Mesendoderm (in vitro differentiated cells): ENCODE measurements around the gene ABL1.

Source experiments
- DNase-seq: peaks from one replicate; pipeline ENCODE4 v3.0.0; 2013
- H2AK5ac ChIP-seq: 2 replicates; pipeline ENCODE4 v1.6.1; 2013; ENCODE audit warnings: low read length, inconsistent platforms
- H2BK120ac ChIP-seq: 2 replicates; pipeline ENCODE4 v1.6.1; 2013; ENCODE audit warnings: low read depth, mild to moderate bottlenecking, low read length, moderate library complexity, mixed read lengths
- H2BK15ac ChIP-seq: replicated peaks from 2 replicates; pipeline ENCODE4 v1.6.1; 2013; ENCODE audit warnings: low read depth, mild to moderate bottlenecking, moderate library complexity
- H2BK5ac ChIP-seq: 2 replicates; pipeline ENCODE4 v1.6.1; 2013; ENCODE audit warnings: low read length, inconsistent platforms
- H3K18ac ChIP-seq: 2 replicates; pipeline ENCODE4 v1.6.1; 2013; ENCODE audit warnings: mild to moderate bottlenecking, low read length, mixed read lengths
- H3K23ac ChIP-seq: one replicate; pipeline ENCODE4 v1.6.1; 2013; ENCODE audit warnings: low read length
- H3K27ac ChIP-seq: 2 replicates; pipeline ENCODE4 v1.5.1; 2013; ENCODE audit warnings: low read depth, mild to moderate bottlenecking, inconsistent platforms, low read length, moderate library complexity
- H3K27me3 ChIP-seq: 2 replicates; pipeline ENCODE4 v1.6.1; 2013; ENCODE audit warnings: low read length, control low read depth, mild to moderate bottlenecking, inconsistent platforms; ENCODE audit not compliant: insufficient read depth, poor library complexity
- H3K36me3 ChIP-seq: 2 replicates; pipeline ENCODE4 v1.6.1; 2013; ENCODE audit warnings: low read length, inconsistent platforms; ENCODE audit not compliant: control insufficient read depth, insufficient read depth
- H3K4ac ChIP-seq: one replicate; pipeline ENCODE4 v1.6.1; 2013; ENCODE audit warnings: low read depth, mild to moderate bottlenecking, low read length, moderate library complexity
- H3K4me1 ChIP-seq: 2 replicates; pipeline ENCODE4 v1.6.1; 2013; ENCODE audit warnings: low read depth, low read length, inconsistent platforms; ENCODE audit not compliant: control insufficient read depth
- H3K4me2 ChIP-seq: 2 replicates; pipeline ENCODE4 v1.6.1; 2013; ENCODE audit warnings: low read length
- H3K4me3 ChIP-seq: 2 replicates; pipeline ENCODE4 v1.5.1; 2013; ENCODE audit warnings: mild to moderate bottlenecking, low read length
- H3K56ac ChIP-seq: one replicate; pipeline ENCODE4 v1.6.1; 2013; ENCODE audit warnings: low read length
- H3K79me1 ChIP-seq: 2 replicates; pipeline ENCODE4 v1.6.1; 2013; ENCODE audit warnings: low read length, inconsistent platforms
- H3K79me2 ChIP-seq: 2 replicates; pipeline ENCODE4 v1.6.1; 2013; ENCODE audit warnings: mild to moderate bottlenecking, low read length; ENCODE audit not compliant: control insufficient read depth, insufficient read depth
- H3K9ac ChIP-seq: 2 replicates; pipeline ENCODE4 v1.6.1; 2013; ENCODE audit warnings: low read length, inconsistent platforms
- H4K5ac ChIP-seq: one replicate; pipeline ENCODE4 v1.6.1; 2013; ENCODE audit warnings: low read length
- H4K8ac ChIP-seq: one replicate; pipeline ENCODE4 v1.6.1; 2013; ENCODE audit warnings: low read depth, mild to moderate bottlenecking, control low read depth, low read length, moderate library complexity
- WGBS: extraction: QIAGEN DNeasy Blood & Tissue Kit; methylation state at CpG from one replicate; pipeline ENCODE4 v1.1.7; 2013; ENCODE audit warnings: low lambda C conversion rate, missing lambda C conversion rate; ENCODE audit not compliant: insufficient coverage; ENCODE audit errors: extremely low coverage; 5-methylcytosine and 5-hydroxymethylcytosine counted together

Gene ABL1

GRCh38 chr9:130829762-130830161, 5.3 kb upstream of the ABL1 start:
- Histone ChIP-seq H3K27me3 (no peaks in the 10 kb centered on the region), H3K18ac (no peak overlapping the region), H3K36me3 (no peaks in the 10 kb centered on the region), H3K27ac (no peak overlapping the region), H2AK5ac (no peak overlapping the region), H3K4me2 (no peak overlapping the region), H2BK5ac (no peak overlapping the region), H3K23ac (no peak overlapping the region), H3K56ac (no peak overlapping the region), H2BK15ac (no peak overlapping the region), H3K79me2 (peaks cover 11% of the 10 kb centered on the region), H3K4ac (no peak overlapping the region), H3K9ac (no peak overlapping the region), H3K79me1 (peaks cover 10% of the 10 kb centered on the region), H4K5ac (no peak overlapping the region), H4K8ac (no peak overlapping the region), H3K4me1 (peaks cover under 1% of the 10 kb centered on the region), H2BK120ac (no peak overlapping the region), H3K4me3 (no peak overlapping the region)
- DNase-seq, result no peak
- WGBS, result no CpG with 5 or more reads among the region's 1 CpG

GRCh38 chr9:130830231-130830760, 4.8 kb upstream of the ABL1 start:
- WGBS, result no CpG with 5 or more reads among the region's 3 CpGs
- H3K36me3 ChIP-seq, result no peaks in the 10 kb centered on the region
- no peak overlapping the region for H3K23ac ChIP-seq
- peaks cover 11% of the 10 kb centered on the region for H3K79me2 ChIP-seq
- H3K4me3 ChIP-seq, result no peak overlapping the region
- no peak overlapping the region for H2BK15ac ChIP-seq
- H3K79me1 ChIP-seq, result peaks cover 10% of the 10 kb centered on the region
- H4K5ac ChIP-seq, result no peak overlapping the region
- no peak overlapping the region for H2BK120ac ChIP-seq
- no peak overlapping the region for H4K8ac ChIP-seq
- H3K4ac ChIP-seq, result no peak overlapping the region
- H3K27me3 ChIP-seq, result no peaks in the 10 kb centered on the region
- no peak overlapping the region for H3K9ac ChIP-seq
- H3K4me1 ChIP-seq, result no peaks in the 10 kb centered on the region
- H2AK5ac ChIP-seq, result no peak overlapping the region
- H3K18ac ChIP-seq, result no peak overlapping the region
- no peak for DNase-seq
- no peak overlapping the region for H3K56ac ChIP-seq
- H3K4me2 ChIP-seq, result no peak overlapping the region
- no peak overlapping the region for H2BK5ac ChIP-seq
- no peak overlapping the region for H3K27ac ChIP-seq

GRCh38 chr9:130831077-130831476, 4.0 kb upstream of the ABL1 start:
- Histone ChIP-seq H2BK15ac (no peak overlapping the region), H2BK120ac (no peak overlapping the region), H3K27me3 (no peaks in the 10 kb centered on the region)

GRCh38 chr9:130833031-130833990, 1.7 kb upstream of the ABL1 start:
- H4K5ac ChIP-seq, result peak overlapping the region; percentile 50
- H3K79me1 ChIP-seq, result peaks cover 12% of the 10 kb centered on the region
- no peak overlapping the region for H2BK15ac ChIP-seq
- peak overlapping the region; percentile 22 for H3K9ac ChIP-seq
- no peak overlapping the region for H3K23ac ChIP-seq
- H3K4ac ChIP-seq, result no peak overlapping the region
- no peak overlapping the region for H3K27ac ChIP-seq
- H3K27me3 ChIP-seq, result no peaks in the 10 kb centered on the region
- no peak overlapping the region for H3K4me2 ChIP-seq
- H3K56ac ChIP-seq, result no peak overlapping the region
- no peak overlapping the region for H3K18ac ChIP-seq
- no peaks in the 10 kb centered on the region for H3K36me3 ChIP-seq
- peaks cover 28% of the 10 kb centered on the region for H3K79me2 ChIP-seq
- DNase-seq, result no peak
- no peak overlapping the region for H4K8ac ChIP-seq
- no CpG with 5 or more reads among the region's 8 CpGs for WGBS
- H2BK5ac ChIP-seq, result no peak overlapping the region
- no peak overlapping the region for H2AK5ac ChIP-seq
- peaks cover 5% of the 10 kb centered on the region for H3K4me1 ChIP-seq
- H3K4me3 ChIP-seq, result no peak overlapping the region
- no peak overlapping the region for H2BK120ac ChIP-seq

More at GRCh38 chr9:130831077-130831476, 4.0 kb upstream of the ABL1 start:
- peaks cover 16% of the 10 kb centered on the region for H3K79me2 ChIP-seq
- H3K4ac ChIP-seq, result no peak overlapping the region
- H2BK5ac ChIP-seq, result no peak overlapping the region
- H3K56ac ChIP-seq, result no peak overlapping the region
- H3K4me2 ChIP-seq, result no peak overlapping the region
- H3K4me1 ChIP-seq, result no peaks in the 10 kb centered on the region
- no peak overlapping the region for H4K8ac ChIP-seq
- no peak overlapping the region for H3K9ac ChIP-seq
- H3K18ac ChIP-seq, result no peak overlapping the region
- no peak overlapping the region for H3K27ac ChIP-seq
- no peak for DNase-seq
- H3K79me1 ChIP-seq, result peaks cover 10% of the 10 kb centered on the region
- no peak overlapping the region for H3K23ac ChIP-seq
- no peaks in the 10 kb centered on the region for H3K36me3 ChIP-seq
- H2AK5ac ChIP-seq, result no peak overlapping the region
- no peak overlapping the region for H3K4me3 ChIP-seq
- no peak overlapping the region for H4K5ac ChIP-seq

GRCh38 chr9:130835441-130836298, 616 bp downstream of the ABL1 start:
- peak overlapping the region; percentile 96 for H2BK120ac ChIP-seq
- H3K56ac ChIP-seq, result peak overlapping the region; percentile 93
- WGBS, result no CpG with 5 or more reads among the region's 44 CpGs
- H2BK5ac ChIP-seq, result no peak overlapping the region
- H3K4me2 ChIP-seq, result peak overlapping the region; percentile 85
- H3K79me1 ChIP-seq, result peaks cover 24% of the 10 kb centered on the region
- H3K4me1 ChIP-seq, result peaks cover 11% of the 10 kb centered on the region
- peak overlapping the region; percentile 85 for H3K4me3 ChIP-seq
- H3K36me3 ChIP-seq, result no peaks in the 10 kb centered on the region
- H3K79me2 ChIP-seq, result peaks cover 49% of the 10 kb centered on the region
- peak overlapping the region; percentile 82 for H3K27ac ChIP-seq
- H3K18ac ChIP-seq, result peak overlapping the region; percentile 71
- H2BK15ac ChIP-seq, result no peak overlapping the region
- peak overlapping the region; percentile 76 for H3K23ac ChIP-seq
- peak overlapping the region; percentile 89 for H3K9ac ChIP-seq
- H4K8ac ChIP-seq, result peak overlapping the region; percentile 43
- peak; percentile 85 for DNase-seq
- peak overlapping the region; percentile 90 for H3K4ac ChIP-seq
- H2AK5ac ChIP-seq, result no peak overlapping the region
- no peaks in the 10 kb centered on the region for H3K27me3 ChIP-seq
- no peak overlapping the region for H4K5ac ChIP-seq
